Breast epithelium (tissue), 4 donors: ENCODE measurements around the gene TTC7B. TPM values are rescaled to one million over a fixed set of nuclear protein-coding genes. Genes with fewer than 3 reads are reported as not detected.

Experiments used
- DNase-seq, 2 donors: peaks; one replicate each; pipeline ENCODE4 v3.0.0-alpha.2; 2019; ENCODE audit warnings: low spot score in 2 of 2
- H3K27ac ChIP-seq, 2 donors: fragments of 200-600 bp; sonication (generic) in 1 of 2; one replicate each; pipeline ENCODE4 v1.5.1; 2016 to 2019; ENCODE audit warnings: mild to moderate bottlenecking in 1 of 2
- H3K27me3 ChIP-seq, 2 donors: fragments of 200-600 bp; sonication (generic) in 1 of 2; one replicate each; pipeline versions ENCODE4 v1.5.1 to v1.6.0; 2017 to 2019; ENCODE audit warnings: control low read depth in 1 of 2, mild to moderate bottlenecking in 1 of 2
- H3K36me3 ChIP-seq: fragments of 200-600 bp; one replicate; pipeline ENCODE4 v1.5.1; 2019
- H3K4me1 ChIP-seq, 2 donors: fragments of 200-600 bp; sonication (generic); one replicate each; pipeline ENCODE4 v1.5.1; 2016 to 2019; ENCODE audit warnings: control low read depth in 1 of 2
- H3K4me3 ChIP-seq, 3 donors: fragments of 200-600 bp; sonication (generic); 1 replicate in 2 of 3; 2 replicates in 1 of 3; pipeline ENCODE4 v1.5.1; 2016 to 2019; ENCODE audit warnings: mild to moderate bottlenecking in 3 of 3, moderate library complexity in 2 of 3
- H3K9me3 ChIP-seq, 2 donors: fragments of 200-600 bp; sonication (generic) in 1 of 2; one replicate each; pipeline ENCODE4 v1.5.1; 2016 to 2019; ENCODE audit warnings: control low read depth in 1 of 2
- POLR2A ChIP-seq: fragments of 450-650 bp; IDR thresholded peaks from one replicate; pipeline ENCODE4 v1.6.1; 2016; ENCODE audit warnings: antibody characterized with exemption, mild to moderate bottlenecking, moderate library complexity
- POLR2AphosphoS5 ChIP-seq, 3 donors: sonication (generic); formaldehyde crosslinking; IDR thresholded peaks; one replicate each; pipeline ENCODE4 v1.6.1; 2017; ENCODE audit warnings: antibody characterized with exemption in 3 of 3
- intact Hi-C: fragments of 100-400 bp; cut with DNase I; formaldehyde crosslinking; loops from one replicate; pipeline ENCODE4 v1.15.1; 2023; ENCODE audit warnings: low total_unique reads
- total RNA-seq, 3 donors: library from RNA; depleted of rRNA; stranded (reverse); fragments of >200 nt; gene quantifications; one replicate each; pipeline ENCODE4 v1.1.0, GENCODE V29; 2016
- TF ChIP-seq, protein P1 (sequence below), 3 donors: fragments of 450-650 bp; IDR thresholded peaks; one replicate each; pipeline ENCODE4 v1.5.1; 2016 to 2017; ENCODE audit warnings: antibody characterized with exemption in 3 of 3, mild to moderate bottlenecking in 3 of 3, moderate library complexity in 3 of 3

The TTC7B gene
- total RNA-seq, 3 donors from 2014 or later = 14.0 to 29.1 (median 22.0) TPM

- no peaks in the 10 kb centered on the region for H3K4me1 ChIP-seq
- peak overlapping the region; percentile 93 for H3K27ac ChIP-seq
- peaks cover 0 to 13% of the 10 kb centered on the region in 2 donors for H3K9me3 ChIP-seq
- intact Hi-C loops = no loop called here
- H3K4me3 ChIP-seq = peak overlapping the region; percentile 48 to 71 (median 61)
- no peak for TF ChIP-seq POLR2A
- TF ChIP-seq, protein P1, sequence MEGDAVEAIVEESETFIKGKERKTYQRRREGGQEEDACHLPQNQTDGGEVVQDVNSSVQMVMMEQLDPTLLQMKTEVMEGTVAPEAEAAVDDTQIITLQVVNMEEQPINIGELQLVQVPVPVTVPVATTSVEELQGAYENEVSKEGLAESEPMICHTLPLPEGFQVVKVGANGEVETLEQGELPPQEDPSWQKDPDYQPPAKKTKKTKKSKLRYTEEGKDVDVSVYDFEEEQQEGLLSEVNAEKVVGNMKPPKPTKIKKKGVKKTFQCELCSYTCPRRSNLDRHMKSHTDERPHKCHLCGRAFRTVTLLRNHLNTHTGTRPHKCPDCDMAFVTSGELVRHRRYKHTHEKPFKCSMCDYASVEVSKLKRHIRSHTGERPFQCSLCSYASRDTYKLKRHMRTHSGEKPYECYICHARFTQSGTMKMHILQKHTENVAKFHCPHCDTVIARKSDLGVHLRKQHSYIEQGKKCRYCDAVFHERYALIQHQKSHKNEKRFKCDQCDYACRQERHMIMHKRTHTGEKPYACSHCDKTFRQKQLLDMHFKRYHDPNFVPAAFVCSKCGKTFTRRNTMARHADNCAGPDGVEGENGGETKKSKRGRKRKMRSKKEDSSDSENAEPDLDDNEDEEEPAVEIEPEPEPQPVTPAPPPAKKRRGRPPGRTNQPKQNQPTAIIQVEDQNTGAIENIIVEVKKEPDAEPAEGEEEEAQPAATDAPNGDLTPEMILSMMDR (IDR thresholded peaks at IDR 0.05) = peak; percentile 66 to 91 (median 75)
- peak in 2 of 3 donors; percentile 32 to 76 for TF ChIP-seq POLR2AphosphoS5 (IDR thresholded peaks at IDR 0.05)
- no peaks in the 10 kb centered on the region for H3K27me3 ChIP-seq
- DNase-seq = peak; percentile 85 to 87
- no peaks in the 10 kb centered on the region for H3K36me3 ChIP-seq
Observed at GRCh38 chr14:90758028-90758889, 58.0 kb downstream of the TTC7B start.

DNA sequence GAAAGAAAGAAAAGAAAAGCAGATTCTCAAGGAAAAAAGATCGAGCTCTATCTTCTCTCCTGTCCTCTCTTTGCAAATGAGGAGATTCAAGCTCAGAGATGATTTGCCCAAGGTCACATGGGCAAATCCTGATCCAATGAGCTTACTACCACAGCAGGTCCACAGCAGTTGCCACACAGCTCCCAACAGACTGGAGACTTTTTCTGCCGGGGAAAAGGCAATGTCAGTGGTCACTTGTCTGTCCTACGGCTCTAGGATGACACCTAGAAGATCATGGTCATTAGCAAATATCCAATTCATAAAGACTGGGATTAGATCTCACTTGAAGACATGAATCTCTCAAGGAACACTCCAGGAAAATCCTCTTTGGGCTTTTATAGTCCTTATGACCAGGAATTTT lies 58.8 kb downstream of the TTC7B start:
- DNase-seq = no peak
- TF ChIP-seq, protein P1 (IDR thresholded peaks at IDR 0.05) = no peak
- TF ChIP-seq POLR2AphosphoS5 (IDR thresholded peaks at IDR 0.05) (no peak), POLR2A (no peak)
- no peaks in the 10 kb centered on the region for H3K27me3 ChIP-seq
- H3K4me3 ChIP-seq = no peak overlapping the region
- H3K27ac ChIP-seq = peak overlapping the region in 1 of 2 donors; percentile 93
- intact Hi-C loops = no loop called here
- H3K36me3 ChIP-seq = no peaks in the 10 kb centered on the region
- H3K4me1 ChIP-seq = no peaks in the 10 kb centered on the region
- H3K9me3 ChIP-seq = peaks cover 0 to 5% of the 10 kb centered on the region in 2 donors

DNA sequence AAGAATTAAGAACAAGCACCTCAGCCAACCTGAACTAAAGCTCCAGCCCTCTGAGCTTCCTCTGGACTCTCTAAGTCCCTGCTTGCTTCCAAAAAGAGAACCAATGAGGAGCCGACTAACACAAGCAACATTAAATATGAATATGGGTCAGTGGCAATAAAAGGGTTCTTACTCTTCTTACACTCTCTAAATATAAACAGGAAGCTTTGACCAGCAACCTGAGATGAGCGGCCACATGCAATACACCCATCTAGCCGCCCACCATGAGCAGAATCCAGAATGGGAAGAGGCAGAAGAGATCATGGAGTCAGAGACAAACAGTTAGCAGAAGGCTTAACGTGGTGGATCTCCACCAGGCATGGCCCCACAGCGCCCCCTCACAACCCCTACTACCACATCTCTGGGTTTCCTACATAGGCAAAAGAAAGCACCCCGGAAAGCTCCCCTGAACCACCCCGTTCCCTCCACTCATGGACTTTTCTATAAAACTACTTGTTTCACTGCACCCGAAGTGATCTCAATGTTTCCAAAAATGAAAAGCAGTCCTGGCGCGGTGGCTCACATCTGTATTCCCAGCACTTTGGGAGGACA lies 59.4 kb downstream of the TTC7B start:
- no peak for DNase-seq
- Histone ChIP-seq H3K4me1 (no peaks in the 10 kb centered on the region), H3K36me3 (no peaks in the 10 kb centered on the region), H3K9me3 (no peaks in the 10 kb centered on the region), H3K27me3 (no peaks in the 10 kb centered on the region), H3K27ac (no peak overlapping the region), H3K4me3 (no peak overlapping the region)
- TF ChIP-seq POLR2A = no peak
- no peak for TF ChIP-seq POLR2AphosphoS5 (IDR thresholded peaks at IDR 0.05)
- TF ChIP-seq, protein P1 (IDR thresholded peaks at IDR 0.05) = no peak
- intact Hi-C loops = no loop called here

DNA sequence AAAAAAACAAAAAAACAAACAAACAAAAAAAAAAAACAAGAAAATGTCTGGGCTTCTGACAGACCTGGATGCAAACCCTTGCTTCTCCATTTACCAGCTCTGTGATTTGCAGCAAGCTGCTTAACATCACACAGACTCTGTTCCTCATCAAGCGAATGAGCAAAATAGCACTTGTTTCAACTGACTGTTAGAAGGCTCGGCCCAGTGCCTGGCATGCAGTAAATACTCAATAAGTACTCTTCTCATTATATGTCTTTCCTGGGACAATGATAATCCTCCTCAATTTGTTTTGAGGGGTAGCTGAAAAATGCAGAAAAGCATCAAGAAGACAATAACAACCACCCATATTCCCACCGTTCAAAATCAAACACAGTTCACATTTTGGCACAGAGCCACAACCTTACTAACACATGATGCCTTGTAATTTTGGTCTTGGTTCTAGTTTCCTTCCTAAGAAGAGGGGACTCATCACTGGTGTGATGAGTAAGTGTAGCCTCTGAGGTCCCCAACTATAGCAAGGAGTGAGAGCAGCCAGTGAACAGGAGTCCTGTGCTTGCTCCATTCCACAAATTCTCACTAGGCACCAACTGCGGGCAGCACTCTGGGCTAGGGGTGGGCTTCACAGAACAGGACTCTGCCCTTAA lies 60.4 kb downstream of the TTC7B start:
- Histone ChIP-seq H3K4me3 (no peak overlapping the region), H3K4me1 (no peaks in the 10 kb centered on the region), H3K9me3 (no peaks in the 10 kb centered on the region), H3K36me3 (no peaks in the 10 kb centered on the region), H3K27ac (no peak overlapping the region), H3K27me3 (no peaks in the 10 kb centered on the region)
- intact Hi-C loops = no loop called here
- DNase-seq = no peak
- TF ChIP-seq POLR2A (no peak), POLR2AphosphoS5 (IDR thresholded peaks at IDR 0.05) (no peak)
- TF ChIP-seq, protein P1 (IDR thresholded peaks at IDR 0.05) = no peak
